Muscle layer of duodenum (tissue), 2 donors: Measurements from ENCODE around the gene PEX11A.

Experiments
- H3K27ac ChIP-seq: one replicate; pipeline ENCODE4 v1.7.0; 2013; ENCODE audit warnings: mild to moderate bottlenecking, low read length
- H3K27me3 ChIP-seq: one replicate; pipeline ENCODE4 v1.7.0; 2013; ENCODE audit warnings: low read depth, mild to moderate bottlenecking, control low read depth, low read length
- H3K36me3 ChIP-seq, 2 donors: one replicate each; pipeline ENCODE4 v1.7.0; 2013; ENCODE audit warnings: low read length in 2 of 2, control low read depth in 1 of 2, mild to moderate bottlenecking in 1 of 2; ENCODE audit not compliant: insufficient read depth in 2 of 2, control insufficient read depth in 1 of 2
- H3K4me1 ChIP-seq, 2 donors: one replicate each; pipeline ENCODE4 v1.7.0; 2013; ENCODE audit warnings: low read length in 2 of 2, mild to moderate bottlenecking in 2 of 2, control low read depth in 1 of 2, moderate library complexity in 1 of 2; ENCODE audit not compliant: insufficient read depth in 2 of 2, control insufficient read depth in 1 of 2
- H3K4me3 ChIP-seq, 2 donors: one replicate each; pipeline ENCODE4 v1.7.0; 2013; ENCODE audit warnings: low read length in 2 of 2, low read depth in 1 of 2, mild to moderate bottlenecking in 1 of 2
- H3K9me3 ChIP-seq, 2 donors: one replicate each; pipeline ENCODE4 v1.7.0; 2013; ENCODE audit warnings: low read length in 2 of 2, control low read depth in 1 of 2, mild to moderate bottlenecking in 1 of 2; ENCODE audit not compliant: control insufficient read depth in 1 of 2
- donor health status: healthy.

The PEX11A gene, protein sequence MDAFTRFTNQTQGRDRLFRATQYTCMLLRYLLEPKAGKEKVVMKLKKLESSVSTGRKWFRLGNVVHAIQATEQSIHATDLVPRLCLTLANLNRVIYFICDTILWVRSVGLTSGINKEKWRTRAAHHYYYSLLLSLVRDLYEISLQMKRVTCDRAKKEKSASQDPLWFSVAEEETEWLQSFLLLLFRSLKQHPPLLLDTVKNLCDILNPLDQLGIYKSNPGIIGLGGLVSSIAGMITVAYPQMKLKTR

DNA sequence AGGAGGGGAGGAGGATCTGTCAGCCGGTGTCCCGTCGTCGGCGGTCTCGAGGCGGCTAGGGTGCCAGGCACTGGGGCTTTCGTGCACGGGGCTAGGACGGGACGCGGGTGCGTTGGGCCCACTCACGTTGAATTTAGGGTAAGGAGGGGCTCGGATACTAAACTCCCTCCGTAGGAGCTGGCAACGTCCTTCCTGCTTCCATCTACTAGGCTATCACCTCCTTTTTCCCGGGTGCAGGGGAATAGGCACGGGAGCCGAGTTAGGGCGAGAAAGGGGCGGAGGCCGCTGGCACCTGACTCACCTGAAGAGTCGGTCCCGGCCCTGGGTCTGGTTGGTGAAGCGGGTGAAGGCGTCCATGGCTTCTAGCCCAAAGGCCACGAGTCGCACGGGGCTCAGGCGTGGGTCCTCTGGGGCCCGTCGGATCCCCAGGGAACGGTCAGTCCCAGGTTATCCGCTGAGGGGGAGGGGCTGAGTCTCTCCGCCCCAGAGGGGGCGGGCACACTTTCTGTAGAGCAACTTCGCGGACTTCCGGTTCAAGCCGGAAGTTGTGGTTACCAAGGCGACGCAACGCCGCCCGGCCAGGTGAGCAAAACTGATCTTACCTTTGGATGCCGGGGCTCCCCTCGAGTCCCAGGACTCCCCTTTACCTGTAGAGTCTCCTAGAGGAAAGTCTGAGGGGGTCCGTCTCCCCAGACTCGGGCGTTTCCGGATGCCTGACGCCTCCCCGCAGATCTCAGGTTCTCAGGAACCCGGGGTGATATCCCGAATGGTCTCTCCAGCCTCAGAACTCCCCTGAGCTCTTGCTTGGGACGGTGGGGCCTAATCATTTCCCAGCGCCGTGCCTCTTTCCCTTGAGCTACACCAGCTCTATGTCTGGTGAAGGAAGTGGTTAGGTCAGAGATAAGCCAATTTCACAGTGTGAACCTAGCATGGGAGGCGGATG, at the start of gene PEX11A, which contains the start of gene WDR93:
Gene PEX11A (minus strand): TSS at position 479 of the 943 bp plus-strand sequence. CDS start 122 bp downstream, at position 357.
Gene WDR93 (plus strand): TSS at position 536 of the 943 bp plus-strand sequence. CDS start 10,936 bp downstream, outside the sequence.
- Histone ChIP-seq H3K36me3 (peaks cover under 1 to 5% of the 10 kb centered on the region in 2 donors), H3K27me3 (no peaks in the 10 kb centered on the region), H3K4me3 (peak within 1 kb of the TSS; percentile 87 to 99), H3K9me3 (no peaks in the 10 kb centered on the region), H3K27ac (peak within 1 kb of the TSS; percentile 60), H3K4me1 (peaks cover 0 to 15% of the 10 kb centered on the region in 2 donors)

- no peaks in the 10 kb centered on the region for H3K9me3 ChIP-seq
- no peaks in the 10 kb centered on the region for H3K27me3 ChIP-seq
- H3K36me3 ChIP-seq: no peaks in the 10 kb centered on the region
- no peaks in the 10 kb centered on the region for H3K4me1 ChIP-seq
- no peak overlapping the region for H3K27ac ChIP-seq
- H3K4me3 ChIP-seq: no peak overlapping the region
Observed at GRCh38 chr15:89740137-89740536, 49.6 kb upstream of the PEX11A start.

- H3K4me3 ChIP-seq: no peak overlapping the region
- H3K4me1 ChIP-seq: no peaks in the 10 kb centered on the region
- no peaks in the 10 kb centered on the region for H3K27me3 ChIP-seq
- H3K9me3 ChIP-seq: no peaks in the 10 kb centered on the region
- no peaks in the 10 kb centered on the region for H3K36me3 ChIP-seq
- H3K27ac ChIP-seq: no peak overlapping the region
Observed at GRCh38 chr15:89735773-89736172, 45.2 kb upstream of the PEX11A start.

- Histone ChIP-seq H3K4me1 (no peaks in the 10 kb centered on the region), H3K9me3 (no peaks in the 10 kb centered on the region), H3K27me3 (no peaks in the 10 kb centered on the region), H3K4me3 (no peak overlapping the region), H3K36me3 (no peaks in the 10 kb centered on the region), H3K27ac (no peak overlapping the region)
Observed at GRCh38 chr15:89732451-89733172, 42.1 kb upstream of the PEX11A start.

DNA sequence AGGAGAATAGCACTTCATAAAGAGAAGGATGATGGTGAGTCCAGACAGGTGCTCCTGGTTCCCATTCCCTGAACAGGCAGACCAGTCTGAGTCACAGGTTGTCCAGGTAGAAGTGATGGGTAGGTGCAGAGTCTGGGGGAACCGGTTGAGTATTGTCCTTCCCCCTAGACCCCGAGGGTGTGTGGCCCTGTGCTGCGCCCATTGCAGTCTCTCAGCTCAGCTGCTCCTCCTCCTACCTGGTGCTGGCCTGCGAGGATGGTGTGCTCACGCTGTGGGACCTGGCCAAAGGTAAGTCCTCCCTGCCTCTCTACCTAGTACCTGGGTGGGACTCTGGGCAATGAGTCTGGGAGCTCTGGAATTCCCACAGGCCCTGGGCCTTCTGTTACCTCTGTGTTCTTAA, 40.7 kb upstream of the PEX11A start:
- Histone ChIP-seq H3K9me3 (no peaks in the 10 kb centered on the region), H3K27me3 (no peaks in the 10 kb centered on the region), H3K4me1 (no peaks in the 10 kb centered on the region), H3K36me3 (no peaks in the 10 kb centered on the region), H3K27ac (no peak overlapping the region), H3K4me3 (no peak overlapping the region)

DNA sequence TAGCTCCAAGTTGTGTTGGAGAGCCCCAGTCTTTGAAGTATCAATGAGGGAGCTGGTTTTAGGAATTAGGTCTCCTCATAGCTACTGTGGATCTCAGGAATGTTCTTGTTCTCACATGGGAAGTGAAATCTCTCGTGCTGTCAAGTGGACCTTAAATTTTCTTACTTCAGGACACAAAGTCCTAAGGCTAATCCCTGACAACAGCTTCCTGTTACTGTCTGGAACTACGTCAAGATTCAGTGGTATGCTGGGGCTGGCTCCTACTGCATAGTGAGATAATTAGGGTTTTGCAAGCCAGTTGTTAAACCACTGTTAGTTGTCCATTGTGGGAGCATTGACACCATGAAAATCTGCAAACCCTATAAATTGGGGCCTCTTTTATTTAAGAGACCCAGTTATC, 37.7 kb upstream of the PEX11A start:
- Histone ChIP-seq H3K4me1 (no peaks in the 10 kb centered on the region), H3K9me3 (peaks cover 3 to 7% of the 10 kb centered on the region in 2 donors), H3K4me3 (no peak overlapping the region), H3K36me3 (no peaks in the 10 kb centered on the region), H3K27ac (no peak overlapping the region), H3K27me3 (no peaks in the 10 kb centered on the region)

GRCh38 chr15:89725064-89725463, 34.5 kb upstream of the PEX11A start:
- Histone ChIP-seq H3K27ac (no peak overlapping the region), H3K27me3 (no peaks in the 10 kb centered on the region), H3K9me3 (peaks cover 3 to 7% of the 10 kb centered on the region in 2 donors), H3K4me3 (no peak overlapping the region), H3K36me3 (no peaks in the 10 kb centered on the region), H3K4me1 (no peaks in the 10 kb centered on the region)

- Histone ChIP-seq H3K9me3 (peaks cover 3 to 7% of the 10 kb centered on the region in 2 donors), H3K27me3 (no peaks in the 10 kb centered on the region), H3K4me1 (no peaks in the 10 kb centered on the region), H3K36me3 (no peaks in the 10 kb centered on the region), H3K27ac (no peak overlapping the region), H3K4me3 (no peak overlapping the region)
Observed at GRCh38 chr15:89724621-89725020, 34.1 kb upstream of the PEX11A start.

DNA sequence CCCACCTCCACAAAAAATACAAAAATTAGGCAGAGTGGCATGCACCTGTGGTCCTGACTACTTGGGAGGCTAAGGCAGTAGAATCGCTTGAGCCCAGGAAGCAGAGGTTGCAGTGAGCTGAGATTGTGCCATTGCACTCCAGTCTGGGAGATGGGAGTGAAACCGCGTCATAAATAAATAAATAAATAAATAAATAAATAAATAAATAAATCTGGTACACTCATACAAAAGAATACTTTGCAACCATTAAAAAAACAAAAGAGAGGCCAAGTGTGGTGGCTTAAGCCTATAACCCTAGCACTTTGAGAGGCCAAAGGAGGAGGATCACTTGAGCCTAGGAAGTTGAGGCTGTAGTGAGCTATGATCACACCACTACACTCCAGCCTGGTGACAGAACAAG, 32.5 kb upstream of the PEX11A start:
- Histone ChIP-seq H3K9me3 (peaks cover 3 to 7% of the 10 kb centered on the region in 2 donors), H3K4me1 (no peaks in the 10 kb centered on the region), H3K27ac (no peak overlapping the region), H3K4me3 (no peak overlapping the region), H3K27me3 (no peaks in the 10 kb centered on the region), H3K36me3 (no peaks in the 10 kb centered on the region)

- Histone ChIP-seq H3K36me3 (no peaks in the 10 kb centered on the region), H3K4me3 (no peak overlapping the region), H3K4me1 (no peaks in the 10 kb centered on the region), H3K27ac (no peak overlapping the region), H3K27me3 (no peaks in the 10 kb centered on the region), H3K9me3 (no peaks in the 10 kb centered on the region)
Observed at GRCh38 chr15:89714775-89715174, 24.2 kb upstream of the PEX11A start.

- H3K36me3 ChIP-seq: no peaks in the 10 kb centered on the region
- H3K9me3 ChIP-seq: no peaks in the 10 kb centered on the region
- H3K27me3 ChIP-seq: no peaks in the 10 kb centered on the region
- H3K4me3 ChIP-seq: no peak overlapping the region
- no peak overlapping the region for H3K27ac ChIP-seq
- no peaks in the 10 kb centered on the region for H3K4me1 ChIP-seq
Observed at GRCh38 chr15:89707577-89707976, 17.0 kb upstream of the PEX11A start.
